HCT116 (cell line): ENCODE data around the gene RNF208. TPM values are rescaled to one million over a fixed set of nuclear protein-coding genes. Genes with fewer than 3 reads are reported as not detected.

Source experiments
- ATAC-seq: fragments of 200-7000 bp; cut with Tn5 transposase; 2 replicates; pipeline ENCODE4 v1.9.1; 2020; ENCODE audit warnings: mild to moderate bottlenecking, moderate library complexity
- BruUV-seq: library from RNA; stranded (reverse); fragments of 400-500 nt; replicated peaks from 2 replicates; lab custom pipeline; 2021; lab: Mats Ljungman, UMichigan
- CTCF ChIA-PET: fragments of 300-600 bp; sonication (Branson Sonifier 250); formaldehyde crosslinking; loops from one replicate; lab custom pipeline; 2021; ENCODE audit warnings: antibody characterized with exemption; lab: Charles Lee
- POLR2A ChIA-PET: fragments of 300-600, 350-600 bp; sonication (Branson Sonifier 250); formaldehyde crosslinking; loops from one replicate; lab custom pipeline; 2021; ENCODE audit warnings: antibody characterized with exemption; lab: Charles Lee
- RAD21 ChIA-PET, 2 experiments: fragments of 300-600 bp; sonication (Branson Sonifier 250); formaldehyde crosslinking; loops; one replicate each; lab custom pipeline; 2023; ENCODE audit warnings: low total read pairs in 2 of 2; ENCODE audit not compliant: uncharacterized antibody in 2 of 2, unreplicated experiment in 2 of 2, low non-redundant PET in 1 of 2; lab: Charles Lee
- DNase-seq: peaks from one replicate; pipeline ENCODE4 v3.0.0-alpha.2; 2010; ENCODE audit warnings: low read depth, low spot score
- H2AFZ ChIP-seq: fragments of 200-600 bp; shearing (Covaris generic), sonication (generic); 2 replicates; pipeline ENCODE4 v1.6.1; 2017; ENCODE audit warnings: low read depth, mixed run types, mixed read lengths, antibody characterized with exemption, low read length; ENCODE audit not compliant: poor library complexity, severe bottlenecking
- H3K27ac ChIP-seq: 2 replicates; pipeline ENCODE4 v1.5.1; 2012; ENCODE audit warnings: low read depth, low read length
- H3K27me3 ChIP-seq: fragments of 200-600 bp; sonication (generic); 2 replicates; pipeline ENCODE4 v1.6.1; 2016; ENCODE audit warnings: mixed run types, low read length, mixed read lengths; ENCODE audit not compliant: insufficient read depth
- H3K36me3 ChIP-seq, 2 experiments: fragments of 200-500 bp in 1 of 2; fragments of 200-600 bp in 1 of 2; sonication (Bioruptor generic) in 1 of 2; sonication (generic) in 1 of 2; 2 replicates each; pipeline versions ENCODE4 v1.5.1 to v1.6.1; 2014 to 2016; ENCODE audit warnings: low read length in 2 of 2, inconsistent platforms in 1 of 2, mixed read lengths in 1 of 2, mixed run types in 1 of 2; ENCODE audit not compliant: insufficient read depth in 2 of 2, control insufficient read depth in 1 of 2
- H3K4me1 ChIP-seq, 2 experiments: fragments of 200-600 bp in 1 of 2; sonication (generic) in 1 of 2; 2 replicates each; pipeline versions ENCODE4 v1.5.1 to v1.6.1; 2012 to 2017; ENCODE audit warnings: low read length in 2 of 2, inconsistent platforms in 1 of 2, mild to moderate bottlenecking in 1 of 2, mixed read lengths in 1 of 2, mixed run types in 1 of 2, moderate library complexity in 1 of 2; ENCODE audit not compliant: insufficient read depth in 2 of 2, control insufficient read depth in 1 of 2
- H3K4me2 ChIP-seq: fragments of 200-600 bp; sonication (generic); 2 replicates; pipeline ENCODE4 v1.6.1; 2017; ENCODE audit warnings: mixed run types, low read length, mixed read lengths
- H3K4me3 ChIP-seq, 2 experiments: fragments of 200-600 bp in 1 of 2; sonication (generic) in 1 of 2; replicated peaks in 1 of 2; 2 replicates each; pipeline ENCODE4 v1.5.1; 2011 to 2016; ENCODE audit warnings: low read length in 2 of 2, control low read depth in 1 of 2, low read depth in 1 of 2, mild to moderate bottlenecking in 1 of 2, mixed read lengths in 1 of 2, mixed run types in 1 of 2
- H3K79me2 ChIP-seq: fragments of 200-600 bp; sonication (generic); 2 replicates; pipeline ENCODE4 v1.6.1; 2017; ENCODE audit warnings: mild to moderate bottlenecking, mixed run types, low read length, moderate library complexity, mixed read lengths; ENCODE audit not compliant: insufficient read depth
- H3K9ac ChIP-seq: fragments of 200-600 bp; sonication (generic); 2 replicates; pipeline ENCODE4 v1.6.1; 2016; ENCODE audit warnings: low read length, mixed read lengths
- H3K9me2 ChIP-seq: fragments of 200-600 bp; sonication (generic), shearing (Covaris generic); 2 replicates; pipeline ENCODE4 v1.6.1; 2017; ENCODE audit warnings: mixed run types, mild to moderate bottlenecking, moderate library complexity; ENCODE audit not compliant: insufficient read depth
- H3K9me3 ChIP-seq, 2 experiments: fragments of 200-500 bp in 1 of 2; fragments of 200-600 bp in 1 of 2; sonication (Bioruptor generic) in 1 of 2; sonication (generic) in 1 of 2; 2 replicates each; pipeline ENCODE4 v1.6.1; 2014 to 2017; ENCODE audit warnings: low read length in 2 of 2, mixed read lengths in 2 of 2, inconsistent platforms in 1 of 2, low read depth in 1 of 2, mild to moderate bottlenecking in 1 of 2, mixed run types in 1 of 2, moderate library complexity in 1 of 2; ENCODE audit not compliant: control insufficient read depth in 1 of 2, insufficient read depth in 1 of 2
- H4K20me1 ChIP-seq: fragments of 200-600 bp; sonication (generic), shearing (Covaris generic); 2 replicates; pipeline ENCODE4 v1.6.1; 2017; ENCODE audit warnings: mixed run types, mild to moderate bottlenecking, moderate library complexity; ENCODE audit not compliant: insufficient read depth
- CBX3 ChIP-seq: IDR thresholded peaks from 2 replicates; pipeline ENCODE4 v1.6.1; 2012; ENCODE audit warnings: low read depth
- CEBPB ChIP-seq: IDR thresholded peaks from 2 replicates; pipeline ENCODE4 v1.6.1; 2012; ENCODE audit warnings: low read depth
- CTCF ChIP-seq, 3 experiments: fragments of 200-600 bp in 1 of 3; sonication (generic) in 1 of 3; IDR thresholded peaks in 2 of 3; conservative IDR thresholded peaks in 1 of 3; 2 replicates each; pipeline ENCODE4 v1.5.1; 2012 to 2017; ENCODE audit warnings: low read depth in 2 of 3, low read length in 2 of 3, antibody characterized with exemption in 1 of 3, borderline replicate concordance in 1 of 3, control low read depth in 1 of 3, mild to moderate bottlenecking in 1 of 3, mixed read lengths in 1 of 3, mixed run types in 1 of 3, moderate library complexity in 1 of 3; ENCODE audit not compliant: insufficient read depth in 1 of 3
- EGR1 ChIP-seq: IDR thresholded peaks from 2 replicates; pipeline ENCODE4 v1.6.1; 2012; ENCODE audit warnings: low read depth
- EZH2 ChIP-seq: fragments of 200-600 bp; sonication (generic); IDR thresholded peaks from 2 replicates; pipeline ENCODE4 v1.6.1; 2017; ENCODE audit warnings: antibody characterized with exemption, mixed run types
- EZH2phosphoT487 ChIP-seq: fragments of 200-600 bp; IDR thresholded peaks from 2 replicates; pipeline ENCODE4 v1.6.1; 2018; ENCODE audit warnings: antibody characterized with exemption, borderline replicate concordance
- FOSL1 ChIP-seq: IDR thresholded peaks from 2 replicates; pipeline ENCODE4 v1.6.1; 2012; ENCODE audit warnings: low read depth
- JUND ChIP-seq: IDR thresholded peaks from 2 replicates; pipeline ENCODE4 v1.6.1; 2012
- MAX ChIP-seq: IDR thresholded peaks from 2 replicates; pipeline ENCODE4 v1.6.1; 2012
- POLR2AphosphoS5 ChIP-seq: IDR thresholded peaks from 2 replicates; pipeline ENCODE4 v1.6.1; 2011; ENCODE audit warnings: mild to moderate bottlenecking, low read depth, low read length, moderate library complexity
- SIN3A ChIP-seq: IDR thresholded peaks from 2 replicates; pipeline ENCODE4 v1.6.1; 2012; ENCODE audit warnings: low read depth
- SP1 ChIP-seq: IDR thresholded peaks from 2 replicates; pipeline ENCODE4 v1.6.1; 2012; ENCODE audit warnings: low read depth
- SRF ChIP-seq: IDR thresholded peaks from 2 replicates; pipeline ENCODE4 v1.6.1; 2012; ENCODE audit warnings: low read depth
- TCF7L2 ChIP-seq: IDR thresholded peaks from 2 replicates; pipeline ENCODE4 v1.7.0; 2011; ENCODE audit warnings: borderline replicate concordance, inconsistent platforms; ENCODE audit not compliant: insufficient read depth, insufficient read length; ENCODE audit errors: extremely low read depth
- YY1 ChIP-seq: IDR thresholded peaks from 2 replicates; pipeline ENCODE4 v1.6.1; 2011; ENCODE audit warnings: low read length, low read depth, moderate library complexity, mild to moderate bottlenecking; ENCODE audit not compliant: insufficient replicate concordance; ENCODE audit errors: extremely low read depth
- ZBTB33 ChIP-seq: IDR thresholded peaks from 2 replicates; pipeline ENCODE4 v1.6.1; 2011; ENCODE audit warnings: mild to moderate bottlenecking, low read length, moderate library complexity; ENCODE audit not compliant: insufficient replicate concordance; ENCODE audit errors: extremely low read depth
- intact Hi-C: fragments of 100-400 bp; cut with micrococcal nuclease; formaldehyde crosslinking; loops from 2 replicates; pipeline ENCODE4 v1.10.0; 2022
- total RNA-seq: library from RNA; stranded (reverse); gene quantifications from one replicate; pipeline ENCODE4 v1.2.1, GENCODE V29; 2021; ENCODE audit not compliant: unreplicated experiment

RNF208 gene
- total RNA-seq, 1 experiment from 2014 or later: 26.1 TPM

- TF ChIP-seq CTCF (IDR thresholded peaks at IDR 0.05 in 2 of 3, conservative IDR thresholded peaks at IDR 0.05 in 1 of 3; ENCODE audit: borderline replicate concordance in 1 of 3, insufficient read depth in 1 of 3, low read depth in 2 of 3, low read length in 2 of 3) (no peak), EZH2phosphoT487 (no peak), SRF (no peak), YY1 (no peak), EZH2 (no peak), SP1 (no peak), JUND (no peak), MAX (no peak), POLR2AphosphoS5 (no peak), FOSL1 (no peak), CBX3 (no peak)
Observed at GRCh38 chr9:137211532-137211931, 10.5 kb downstream of the RNF208 start (continued).

GRCh38 chr9:137206602-137207001 is 15.4 kb downstream of the RNF208 start:
- Histone ChIP-seq H3K4me2 (peak overlapping the region; percentile 93), H3K79me2 (peaks cover 55% of the 10 kb centered on the region), H3K4me3 (peak overlapping the region; percentile 91 to 98), H3K36me3 (peaks cover 0 to 13% of the 10 kb centered on the region in 2 experiments; a peak in 2 of 4 replicates), H3K9me2 (no peaks in the 10 kb centered on the region), H4K20me1 (no peaks in the 10 kb centered on the region), H3K27ac (peak overlapping the region; percentile 78; the same call in 1 of the 2 replicates), H3K4me1 (peaks cover 20 to 28% of the 10 kb centered on the region in 2 experiments), H2AFZ (no peak overlapping the region), H3K27me3 (no peaks in the 10 kb centered on the region), H3K9me3 (no peaks in the 10 kb centered on the region), H3K9ac (peak overlapping the region; percentile 95)
- ChIA-PET POLR2A (no interaction called here), RAD21 (no interaction called here), CTCF (interaction anchor here (0.6 kb wide), 1 partner anchor 76 kb away, joined by 3 read pairs; no protein-coding TSS in a partner anchor)
- no peak for TF ChIP-seq CEBPB
- TF ChIP-seq EGR1: no peak
- TF ChIP-seq SRF: no peak
- TF ChIP-seq EZH2: no peak
- TF ChIP-seq SIN3A: no peak
- TF ChIP-seq ZBTB33: no peak
- no peak for TF ChIP-seq FOSL1
- TF ChIP-seq TCF7L2: no peak
- no peak for DNase-seq
- no peak for ATAC-seq
- BruUV-seq: no TSS peak
- intact Hi-C loops: no loop called here
